Islet precursor cell (in vitro differentiated cells): ENCODE data around the gene VPS54.
"Not testable (repeated sequence)": the region's sequence is repeated elsewhere in the genome, so short reads cannot be mapped to it uniquely, and the experiment has no call there.

Experiments
- DNase-seq: peaks from one replicate; pipeline ENCODE4 v3.0.0-alpha.2; 2018

The VPS54 gene

DNA sequence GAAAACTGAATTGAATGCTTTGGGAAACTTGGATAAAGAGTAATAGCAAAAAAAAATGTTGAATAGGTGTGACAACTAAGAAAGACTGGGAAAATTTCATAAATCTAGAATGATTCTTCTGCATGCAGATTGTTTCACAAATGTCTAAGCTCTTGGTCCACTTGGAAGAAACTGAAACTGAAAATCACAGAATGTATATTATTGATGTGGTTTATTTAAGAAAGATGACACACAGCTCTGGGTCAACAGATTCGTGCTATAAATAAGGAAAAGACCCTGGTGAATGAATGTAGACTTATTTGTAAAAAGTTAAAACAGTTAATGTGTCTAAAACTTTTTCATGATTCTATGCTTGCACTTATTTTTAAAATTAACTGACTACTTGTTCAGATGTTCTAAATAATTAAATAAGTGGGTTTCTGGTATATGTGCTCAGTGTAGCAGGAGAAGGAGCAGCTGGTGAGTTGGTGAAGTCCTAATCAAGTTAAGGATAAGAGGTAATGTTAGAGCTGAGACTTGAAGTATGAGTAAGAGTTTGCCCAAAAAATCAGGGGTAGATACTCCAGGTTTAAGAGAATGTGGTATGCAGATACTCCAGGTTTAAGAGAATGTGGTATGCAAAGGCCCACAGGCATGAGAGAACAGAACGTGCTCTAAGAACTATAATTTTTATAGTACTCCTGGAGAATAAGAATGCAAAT, 153.1 kb downstream of the VPS54 start:
- DNase-seq = no peak

DNA sequence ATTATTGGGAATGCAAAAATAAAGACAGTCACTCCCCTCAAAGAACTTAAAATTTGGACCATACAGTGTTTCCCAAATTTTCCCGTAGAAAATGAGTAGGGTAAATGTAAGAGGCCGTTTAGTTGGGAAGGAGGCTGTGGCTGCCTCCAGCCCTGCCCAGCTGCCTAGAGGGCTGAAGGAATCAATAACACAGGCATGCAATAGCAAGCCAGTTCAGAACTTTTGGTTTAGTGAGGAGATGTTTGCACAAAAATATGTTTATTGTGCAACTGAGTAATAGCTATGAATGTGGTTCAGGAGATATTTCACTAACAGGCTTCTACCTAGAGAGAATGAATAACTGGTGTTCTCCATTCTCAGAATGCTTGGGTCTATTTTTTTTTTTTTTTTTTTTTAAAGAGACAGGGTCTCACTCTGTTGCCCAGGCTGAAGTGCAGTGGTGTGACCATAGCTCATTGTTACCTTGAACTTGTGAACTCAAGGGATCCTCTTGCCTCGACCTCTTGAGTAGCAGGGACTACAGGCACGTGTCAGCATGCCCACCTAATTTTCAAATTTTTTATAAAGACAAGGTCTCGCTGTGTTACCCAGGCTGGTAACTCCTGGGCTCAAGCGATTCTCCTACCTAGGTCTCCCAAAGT, 153.9 kb downstream of the VPS54 start:
- DNase-seq = no peak

DNA sequence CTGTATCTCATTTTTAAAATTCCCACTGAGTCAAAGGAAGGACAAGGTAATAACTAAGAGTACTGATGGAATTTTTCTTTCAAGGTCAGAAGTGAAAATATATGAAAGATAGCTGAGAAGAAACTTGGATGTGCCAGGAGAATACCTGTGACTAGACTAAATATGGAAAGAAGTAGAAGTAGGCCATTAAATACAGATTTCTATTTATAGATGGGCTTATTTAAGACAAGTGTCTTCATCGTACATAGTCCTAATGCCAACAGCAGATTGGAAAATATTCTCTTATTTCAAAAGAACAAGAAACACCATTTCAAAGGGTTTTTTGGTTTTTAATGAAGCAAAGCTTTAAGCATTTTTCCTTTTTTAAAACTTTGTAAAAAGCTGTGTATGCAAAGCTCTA, 155.5 kb downstream of the VPS54 start:
- DNase-seq = no peak

- no peak for DNase-seq
Measured at GRCh38 chr2:63862806-63863205, 156.4 kb downstream of the VPS54 start.

- peak; percentile 62 for DNase-seq
Measured at GRCh38 chr2:63861220-63861822, 157.9 kb downstream of the VPS54 start.

DNA sequence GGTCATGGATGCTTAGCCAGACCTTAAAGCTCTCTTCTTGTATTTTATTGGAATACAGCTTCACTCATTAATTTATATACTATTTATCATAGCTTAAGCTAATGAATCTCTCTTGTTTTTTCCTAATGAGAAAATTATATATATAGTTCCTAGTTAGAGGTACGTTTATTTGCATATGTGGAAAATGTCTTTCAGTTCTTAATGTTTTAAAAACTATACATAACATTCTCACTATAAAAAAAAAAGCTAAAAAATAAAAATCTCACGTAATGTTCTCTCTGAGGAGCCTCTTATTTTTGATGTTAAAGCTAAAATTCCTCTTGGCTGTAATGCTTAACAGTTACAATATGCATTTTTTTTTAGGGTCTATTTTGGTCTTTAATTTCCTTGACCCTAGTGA, 160.9 kb downstream of the VPS54 start:
- DNase-seq = no peak

- no peak for DNase-seq
Measured at GRCh38 chr2:63856303-63856603, 163.0 kb downstream of the VPS54 start.

- DNase-seq = no peak
Measured at GRCh38 chr2:63855418-63856302, 163.6 kb downstream of the VPS54 start.

DNA sequence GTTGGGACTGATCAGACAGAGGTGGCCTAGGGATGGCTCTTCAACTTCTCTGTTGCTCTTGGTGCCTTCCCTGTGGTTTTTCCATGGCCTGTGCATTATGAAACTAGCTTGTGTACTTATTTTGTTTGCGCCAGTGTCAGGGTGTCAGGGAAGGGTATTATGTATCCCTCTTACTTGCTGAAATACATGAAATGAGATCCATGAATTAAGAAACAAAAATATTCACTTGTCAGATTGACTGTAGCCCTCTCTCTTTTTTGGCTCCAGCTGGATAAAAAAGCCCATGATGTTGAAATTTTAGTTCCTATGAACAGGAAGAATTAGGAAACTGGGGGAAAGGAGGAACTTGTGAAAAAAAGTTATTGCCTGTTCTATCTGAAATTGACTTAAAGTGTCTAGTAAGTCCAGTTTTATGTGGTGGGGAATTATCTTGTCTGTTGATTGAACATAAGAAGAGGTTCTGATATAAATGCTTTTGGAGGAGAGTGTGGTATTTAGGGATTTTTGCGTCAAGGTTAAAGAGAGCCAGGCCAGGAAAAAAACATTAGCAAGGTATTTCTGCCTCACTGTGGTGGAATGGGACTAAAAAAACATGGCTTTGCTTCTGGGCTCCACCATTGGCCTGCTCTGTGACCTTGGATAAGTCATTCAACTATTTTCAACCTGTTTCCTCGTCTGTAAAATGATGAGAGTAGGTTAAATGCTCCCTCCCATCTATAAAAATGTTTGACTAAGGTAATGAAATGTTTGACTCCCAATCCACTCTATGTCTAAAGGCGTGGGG, 165.5 kb downstream of the VPS54 start:
- DNase-seq = no peak

DNA sequence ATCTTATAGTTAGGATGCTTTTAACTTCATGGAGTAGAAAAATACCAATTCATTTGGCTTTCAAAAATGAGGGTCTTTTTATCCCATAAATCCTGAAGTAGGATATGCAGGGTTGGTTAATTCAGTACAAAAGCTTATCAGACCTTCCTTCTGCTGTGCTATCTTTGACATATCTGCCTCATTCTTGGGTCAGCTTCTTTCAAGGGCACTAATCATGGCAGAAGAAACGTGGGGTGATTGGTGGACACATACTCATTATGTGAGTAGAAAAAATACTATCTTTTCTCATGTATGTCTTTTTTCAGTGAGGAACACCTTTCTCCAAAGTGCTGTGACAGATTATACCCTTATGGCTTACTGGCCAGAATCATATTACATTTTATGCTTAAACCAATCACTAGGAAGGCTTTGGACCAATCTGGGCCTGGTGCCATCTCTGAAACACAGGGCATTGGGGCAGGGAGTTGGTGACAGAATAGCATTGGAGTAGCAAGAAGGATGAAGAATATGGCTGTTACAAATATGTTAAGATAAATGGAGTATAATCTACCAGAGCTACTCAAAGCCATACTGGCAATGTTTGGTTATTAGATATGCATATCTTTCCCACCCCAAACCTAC, 167.4 kb downstream of the VPS54 start:
- DNase-seq = no peak

- no peak for DNase-seq
Measured at GRCh38 chr2:63850649-63851048, 168.6 kb downstream of the VPS54 start.

GRCh38 chr2:63850204-63850571, 169.0 kb downstream of the VPS54 start:
- DNase-seq = no peak

DNA sequence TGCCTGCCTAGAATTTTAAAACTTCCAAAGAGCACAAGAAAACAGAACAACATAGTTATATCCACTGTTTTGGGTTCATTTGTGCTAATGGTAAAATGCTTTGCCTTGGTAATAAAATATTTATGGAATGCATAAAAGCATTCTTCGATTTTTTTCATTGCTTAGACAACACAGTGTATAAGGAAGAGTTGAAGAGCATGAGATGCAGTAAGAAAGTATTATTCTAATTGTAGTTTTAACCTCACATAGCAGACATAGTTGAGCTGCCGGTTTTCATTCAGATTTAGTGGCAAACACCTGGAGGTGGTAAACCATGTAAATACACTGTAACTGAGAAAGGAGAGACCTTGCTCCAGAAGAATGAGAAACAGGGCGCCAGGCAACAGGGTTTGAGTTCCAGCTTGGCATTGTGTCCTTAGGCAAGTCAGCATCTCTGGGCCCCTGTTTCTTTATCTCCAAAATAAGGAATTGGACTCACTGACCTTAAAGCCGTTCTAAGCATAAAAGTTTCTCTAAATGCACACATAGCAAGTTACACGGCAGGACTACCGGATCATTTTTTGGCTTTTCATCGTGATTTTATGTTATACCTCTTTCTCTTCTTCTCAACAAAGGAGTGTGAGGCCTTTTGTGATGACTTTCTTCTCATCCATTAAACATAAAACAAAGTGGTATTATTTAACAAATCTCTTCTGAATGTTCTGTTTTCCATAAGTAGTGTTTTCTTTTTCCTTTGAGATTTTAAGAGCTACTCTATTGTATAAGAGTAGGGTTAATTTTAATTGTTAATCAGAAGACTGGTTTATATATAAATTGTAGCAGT, 169.6 kb downstream of the VPS54 start:
- DNase-seq = no peak

GRCh38 chr2:63847571-63847970, 171.7 kb downstream of the VPS54 start:
- DNase-seq = not testable (repeated sequence)

DNA sequence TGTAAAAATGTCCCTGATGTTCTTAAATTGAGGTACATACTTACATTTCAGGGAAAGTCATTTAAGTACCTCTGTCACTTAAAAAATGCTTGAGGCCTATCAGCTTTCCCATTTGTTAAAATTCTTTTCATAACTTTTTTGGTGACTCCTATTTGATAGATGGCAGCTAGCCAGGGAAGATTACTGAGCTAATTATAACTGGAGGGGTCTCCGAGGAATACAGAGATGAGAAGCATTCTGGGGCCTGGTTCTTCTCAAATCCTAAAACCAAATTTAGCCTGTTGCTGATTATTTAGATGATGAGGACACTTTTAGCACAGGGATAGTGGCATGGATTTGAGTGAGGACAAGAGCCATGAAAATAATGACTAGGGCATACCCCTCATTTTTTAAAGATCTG, 172.7 kb downstream of the VPS54 start:
- no peak for DNase-seq

- DNase-seq = no peak
Measured at GRCh38 chr2:63845866-63846265, 173.4 kb downstream of the VPS54 start.

DNA sequence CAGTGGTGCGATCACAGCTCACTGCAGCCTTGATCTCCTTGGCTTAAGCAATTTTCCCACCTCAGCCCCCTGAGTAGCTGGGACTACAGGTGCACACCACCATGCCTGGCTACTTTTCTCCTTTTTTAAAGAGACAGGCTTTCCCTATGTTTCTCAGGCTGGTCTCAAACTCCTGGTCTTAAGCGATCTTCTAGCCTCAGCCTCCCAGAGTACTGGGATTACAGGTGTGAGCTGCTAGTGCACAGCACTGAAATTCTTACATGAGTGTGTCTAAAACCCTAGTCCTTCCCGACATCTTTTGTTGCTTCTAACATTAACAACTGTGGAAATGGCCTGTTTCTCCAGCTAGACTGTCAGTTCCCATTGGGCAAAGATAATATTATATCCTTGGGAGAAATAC, 174.6 kb downstream of the VPS54 start:
- DNase-seq = no peak

GRCh38 chr2:63843791-63844190, 175.4 kb downstream of the VPS54 start:
- DNase-seq = no peak

- DNase-seq = no peak
Measured at GRCh38 chr2:63843093-63843492, 176.1 kb downstream of the VPS54 start.

DNA sequence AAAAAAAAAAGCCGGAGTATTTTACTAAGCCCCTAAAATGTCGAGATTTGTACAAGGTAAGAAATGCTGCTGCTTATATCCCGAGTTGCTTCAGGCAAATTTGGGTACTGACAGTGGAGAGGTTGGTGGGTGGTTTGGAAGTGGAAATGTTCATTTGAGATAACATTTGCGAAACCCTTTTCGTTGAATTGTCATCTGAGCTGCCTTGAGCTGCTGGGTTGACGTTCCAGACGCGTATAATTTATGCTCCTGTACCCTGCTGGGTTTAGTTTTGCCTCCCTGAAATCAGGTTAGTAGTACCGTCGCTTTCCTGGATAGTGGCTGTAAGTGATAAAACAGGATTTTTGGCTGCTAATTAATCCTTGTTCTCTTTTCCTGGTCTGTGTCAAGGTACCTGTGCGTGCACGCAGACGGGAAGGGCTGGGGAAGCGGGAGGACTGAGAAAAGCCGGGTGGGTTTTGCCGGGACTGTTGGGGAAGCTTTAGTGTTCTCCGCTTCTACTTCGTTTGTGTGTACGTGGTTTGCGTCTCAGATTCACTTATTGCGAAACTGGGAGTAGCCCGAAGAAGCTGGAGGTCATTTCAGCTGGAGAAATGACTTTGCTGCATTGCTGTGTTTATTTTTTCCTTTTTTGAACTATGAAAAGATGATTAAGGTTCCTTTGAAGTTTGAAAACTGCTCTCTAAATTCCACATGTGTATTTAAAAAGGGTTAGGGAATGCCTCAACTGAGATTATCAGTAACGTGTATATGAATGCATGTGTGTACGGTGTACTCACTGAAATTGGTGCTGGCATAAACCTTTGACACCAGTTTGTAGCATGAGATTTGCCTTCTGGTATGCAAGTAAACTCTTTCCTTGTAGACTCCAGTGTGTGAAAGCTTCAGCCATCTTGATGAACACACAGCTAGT, 176.8 kb downstream of the VPS54 start:
- DNase-seq = no peak
